H1 (cell line): ENCODE data around the gene ACBD6. TPM values are rescaled to one million over a fixed set of nuclear protein-coding genes. Genes with fewer than 3 reads are reported as not detected.

Source experiments
- CTCF ChIA-PET: fragments of 300-600 bp; sonication (Branson Sonifier 250); formaldehyde crosslinking; loops from one replicate; lab custom pipeline; 2021; ENCODE audit not compliant: partially characterized antibody; lab: Charles Lee
- POLR2A ChIA-PET: fragments of 300-600 bp; sonication (Branson Sonifier 250); formaldehyde crosslinking; loops from one replicate; lab custom pipeline; 2021; ENCODE audit warnings: inconsistent platforms; ENCODE audit not compliant: partially characterized antibody; lab: Charles Lee
- DNase-seq, 2 experiments: peaks; one replicate each; pipeline versions ENCODE4 v3.0.0 to v3.0.0-alpha.2; 2010 to 2022; ENCODE audit warnings: low spot score in 2 of 2, low read depth in 1 of 2, mixed read lengths in 1 of 2
- FAIRE-seq: peaks from 2 replicates; lab custom pipeline; 2011; peaks lifted over from hg19 to GRCh38; lab: Jason Lieb, UNC
- H2AFZ ChIP-seq: 2 replicates; pipeline ENCODE4 v1.8.1; 2012; ENCODE audit warnings: low read length, inconsistent platforms
- H2AK5ac ChIP-seq: 2 replicates; pipeline ENCODE4 v1.6.1; 2013; ENCODE audit warnings: low read depth, low read length
- H2BK120ac ChIP-seq: replicated peaks from 2 replicates; pipeline ENCODE3; 2013; ENCODE audit warnings: low read depth, low read length, inconsistent platforms
- H2BK12ac ChIP-seq: 2 replicates; pipeline ENCODE4 v1.6.1; 2013; ENCODE audit warnings: low read depth, low read length
- H2BK15ac ChIP-seq: 2 replicates; pipeline ENCODE4 v1.6.1; 2013; ENCODE audit warnings: low read length
- H2BK20ac ChIP-seq: 2 replicates; pipeline ENCODE4 v1.6.1; 2013; ENCODE audit warnings: low read length
- H2BK5ac ChIP-seq: 2 replicates; pipeline ENCODE4 v1.6.1; 2013; ENCODE audit warnings: low read depth, low read length
- H3K14ac ChIP-seq: 2 replicates; pipeline ENCODE4 v1.6.1; 2013; ENCODE audit warnings: inconsistent platforms; ENCODE audit not compliant: insufficient read length
- H3K18ac ChIP-seq: 2 replicates; pipeline ENCODE4 v1.6.1; 2013; ENCODE audit warnings: low read length; ENCODE audit errors: extremely low read depth
- H3K23ac ChIP-seq: 2 replicates; pipeline ENCODE4 v1.6.1; 2013; ENCODE audit warnings: inconsistent platforms; ENCODE audit not compliant: insufficient read length
- H3K23me2 ChIP-seq: 2 replicates; pipeline ENCODE4 v1.6.1; 2013; ENCODE audit warnings: low read depth, low read length
- H3K27ac ChIP-seq: 2 replicates; pipeline ENCODE4 v1.6.1; 2011; ENCODE audit warnings: low read depth, low read length, inconsistent platforms
- H3K27me3 ChIP-seq, 4 experiments: replicated peaks in 1 of 4; 1 replicate in 1 of 4; 2 replicates in 3 of 4; pipeline versions ENCODE4 v1.6.1 to v1.8.1; 2011 to 2013; ENCODE audit warnings: low read length in 3 of 4, mild to moderate bottlenecking in 3 of 4, inconsistent platforms in 2 of 4, mixed read lengths in 2 of 4, moderate library complexity in 1 of 4; ENCODE audit not compliant: control insufficient read depth in 3 of 4, insufficient read depth in 3 of 4; ENCODE audit errors: extremely low read depth in 1 of 4
- H3K36me3 ChIP-seq, 4 experiments: 2 replicates each; pipeline versions ENCODE4 v1.6.1 to v1.8.1; 2011 to 2013; ENCODE audit warnings: mild to moderate bottlenecking in 4 of 4, low read length in 3 of 4, moderate library complexity in 2 of 4, control low read depth in 1 of 4, inconsistent platforms in 1 of 4; ENCODE audit not compliant: insufficient read depth in 4 of 4, control insufficient read depth in 2 of 4
- H3K4ac ChIP-seq: replicated peaks from 2 replicates; pipeline ENCODE3; 2013; ENCODE audit warnings: low read length, low read depth, mixed read lengths, inconsistent platforms; ENCODE audit not compliant: insufficient read length
- H3K4me1 ChIP-seq, 4 experiments: replicated peaks in 1 of 4; 1 replicate in 1 of 4; 2 replicates in 3 of 4; pipeline versions ENCODE4 v1.6.1 to v1.8.1; 2011 to 2013; ENCODE audit warnings: low read length in 3 of 4, inconsistent platforms in 2 of 4, mixed read lengths in 1 of 4; ENCODE audit not compliant: insufficient read depth in 4 of 4, control insufficient read depth in 3 of 4
- H3K4me2 ChIP-seq, 2 experiments: 2 replicates each; pipeline versions ENCODE4 v1.6.1 to v1.8.1; 2011 to 2013; ENCODE audit warnings: low read depth in 2 of 2, low read length in 2 of 2, control low read depth in 1 of 2, inconsistent platforms in 1 of 2, mild to moderate bottlenecking in 1 of 2; ENCODE audit not compliant: insufficient read depth in 1 of 2
- H3K4me3 ChIP-seq, 4 experiments: fragments of 200-600, 300-600 bp in 1 of 4; sonication (generic), shearing (Covaris generic), sonication (Bioruptor Twin) in 1 of 4; 2 replicates each; pipeline versions ENCODE4 v1.5.1 to v1.8.1; 2011 to 2016; ENCODE audit warnings: low read length in 4 of 4, low read depth in 3 of 4, control low read depth in 2 of 4, inconsistent platforms in 2 of 4, mild to moderate bottlenecking in 2 of 4, mixed read lengths in 1 of 4, moderate library complexity in 1 of 4; ENCODE audit not compliant: insufficient read depth in 2 of 4; ENCODE audit errors: extremely low read depth in 1 of 4
- H3K56ac ChIP-seq: replicated peaks from 2 replicates; pipeline ENCODE3; 2013; ENCODE audit warnings: low read depth, mild to moderate bottlenecking, mixed read lengths, low read length, inconsistent platforms; ENCODE audit not compliant: insufficient read length
- H3K79me1 ChIP-seq: 2 replicates; pipeline ENCODE4 v1.6.1; 2013; ENCODE audit warnings: low read depth, low read length, control low read depth
- H3K79me2 ChIP-seq, 2 experiments: 2 replicates each; pipeline versions ENCODE4 v1.6.1 to v1.8.1; 2012 to 2013; ENCODE audit warnings: low read length in 2 of 2, mild to moderate bottlenecking in 2 of 2, inconsistent platforms in 1 of 2; ENCODE audit not compliant: insufficient read depth in 2 of 2, control insufficient read depth in 1 of 2
- H3K9ac ChIP-seq, 4 experiments: replicated peaks in 1 of 4; 1 replicate in 1 of 4; 2 replicates in 3 of 4; pipeline versions ENCODE4 v1.6.1 to v1.8.1; 2011 to 2013; ENCODE audit warnings: low read depth in 3 of 4, low read length in 3 of 4, control low read depth in 2 of 4, mild to moderate bottlenecking in 2 of 4, moderate library complexity in 2 of 4, inconsistent platforms in 1 of 4; ENCODE audit errors: extremely low read depth in 1 of 4
- H3K9me3 ChIP-seq, 2 experiments: 2 replicates each; pipeline versions ENCODE4 v1.6.1 to v1.8.1; 2012 to 2013; ENCODE audit warnings: mild to moderate bottlenecking in 2 of 2, moderate library complexity in 2 of 2, control low read depth in 1 of 2, inconsistent platforms in 1 of 2, low read depth in 1 of 2, low read length in 1 of 2, mixed read lengths in 1 of 2; ENCODE audit not compliant: insufficient read depth in 2 of 2
- H4K20me1 ChIP-seq, 2 experiments: replicated peaks in 1 of 2; 2 replicates each; pipeline versions ENCODE3 to v1.8.1; 2011 to 2013; ENCODE audit warnings: inconsistent platforms in 2 of 2, low read length in 2 of 2, mild to moderate bottlenecking in 1 of 2; ENCODE audit not compliant: insufficient read depth in 2 of 2, control insufficient read depth in 1 of 2
- H4K5ac ChIP-seq: 2 replicates; pipeline ENCODE4 v1.6.1; 2013; ENCODE audit warnings: low read length, low read depth, mixed read lengths, inconsistent platforms; ENCODE audit not compliant: insufficient read length
- H4K8ac ChIP-seq: 2 replicates; pipeline ENCODE4 v1.8.0; 2013; ENCODE audit warnings: mild to moderate bottlenecking, moderate library complexity, low read length, inconsistent platforms; ENCODE audit not compliant: insufficient read depth; ENCODE audit errors: extremely low read depth
- H4K91ac ChIP-seq: replicated peaks from 2 replicates; pipeline ENCODE3; 2013; ENCODE audit warnings: low read length, mixed read lengths, inconsistent platforms; ENCODE audit not compliant: insufficient read length
- CHD2 ChIP-seq: IDR thresholded peaks from 2 replicates; pipeline ENCODE4 v1.6.1; 2012; ENCODE audit warnings: low read length, improper control_type of control experiment
- EZH2 ChIP-seq: fragments of 200-600 bp; sonication (generic); IDR thresholded peaks from 2 replicates; pipeline ENCODE4 v1.7.1; 2012; ENCODE audit warnings: low read depth, mild to moderate bottlenecking, moderate library complexity, low read length, inconsistent platforms; ENCODE audit not compliant: severe bottlenecking
- GABPA ChIP-seq: IDR thresholded peaks from 2 replicates; pipeline ENCODE4 v1.6.1; 2011; ENCODE audit warnings: mild to moderate bottlenecking, low read length, moderate library complexity, borderline replicate concordance; ENCODE audit not compliant: insufficient read depth
- JUND ChIP-seq: IDR thresholded peaks from 2 replicates; pipeline ENCODE4 v1.6.1; 2011; ENCODE audit warnings: mild to moderate bottlenecking, improper control_type of control experiment, low read length
- MAFK ChIP-seq: IDR thresholded peaks from 2 replicates; pipeline ENCODE4 v1.6.1; 2012; ENCODE audit warnings: low read depth, mild to moderate bottlenecking, improper control_type of control experiment, low read length
- RXRA ChIP-seq: IDR thresholded peaks from 2 replicates; pipeline ENCODE4 v1.6.1; 2011; ENCODE audit warnings: low read depth, mild to moderate bottlenecking, low read length, moderate library complexity; ENCODE audit not compliant: insufficient read depth
- TAF1 ChIP-seq: IDR thresholded peaks from 2 replicates; pipeline ENCODE4 v1.6.1; 2011; ENCODE audit warnings: mild to moderate bottlenecking, low read depth, low read length
- TEAD4 ChIP-seq: IDR thresholded peaks from 2 replicates; pipeline ENCODE4 v1.6.1; 2012; ENCODE audit warnings: low read depth, low read length, inconsistent platforms, mixed read lengths
- WGBS, 2 experiments: shearing (Covaris generic) in 1 of 2; methylation state at CpG; one replicate each; pipeline versions ENCODE4 v1.1.6 to v1.1.7; 2013 to 2015; ENCODE audit warnings: low lambda C conversion rate in 2 of 2, mixed read lengths in 2 of 2, inconsistent platforms in 1 of 2, low coverage in 1 of 2, missing lambda C conversion rate in 1 of 2; ENCODE audit not compliant: insufficient replicate concordance in 2 of 2, insufficient coverage in 1 of 2, insufficient read length in 1 of 2; ENCODE audit errors: extremely low coverage in 1 of 2, missing lambda C conversion rate in 1 of 2; 5-methylcytosine and 5-hydroxymethylcytosine counted together
- polyA plus RNA-seq, 7 experiments: library from polyadenylated mRNA; depleted of rRNA in 3 of 7; stranded (reverse) in 5 of 7; unstranded in 2 of 7; fragments of >200 nt in 5 of 7; fragments of 200-250 nt in 2 of 7; gene quantifications; 1 replicate in 5 of 7; 2 replicates in 1 of 7; 4 replicates in 1 of 7; pipeline versions ENCODE4 v1.2.1 to v1.2.3, GENCODE V29; 2011 to 2013; ENCODE audit warnings: missing spikeins in 2 of 7, mixed read lengths in 2 of 7
- total RNA-seq: library from RNA; stranded (reverse); fragmentation: NEBNext Ultra II Directional; extraction: Animal tissue kit (Norgen Biotek cat#: 25700); gene quantifications from 2 replicates; pipeline ENCODE4 v1.2.1, GENCODE V29; 2021

Gene ACBD6
- total and polyA plus RNA-seq, 2 of the 8 experiments (the other 6 are each of a cell fraction or from before 2014, with no cell fraction given), result 52.0 to 67.7 TPM

GRCh38 chr1:180295999-180296398 is 206.4 kb downstream of the ACBD6 start:
- Histone ChIP-seq H2BK20ac (no peak overlapping the region), H3K23me2 (no peaks in the 10 kb centered on the region), H4K91ac (no peak overlapping the region), H3K9me3 (no peaks in the 10 kb centered on the region), H2BK15ac (no peak overlapping the region), H3K23ac (no peak overlapping the region), H4K8ac (no peak overlapping the region), H3K18ac (no peak overlapping the region), H2BK5ac (no peak overlapping the region), H3K9ac (no peak overlapping the region), H3K27ac (no peak overlapping the region), H2AK5ac (no peak overlapping the region), H2BK120ac (no peak overlapping the region), H3K4me2 (no peak overlapping the region), H3K36me3 (no peaks in the 10 kb centered on the region), H3K79me2 (no peaks in the 10 kb centered on the region), H3K4me3 (no peak overlapping the region), H3K56ac (no peak overlapping the region), H3K79me1 (no peaks in the 10 kb centered on the region)
- WGBS, 2 experiments, result 92% methylated on average over 1 of the region's 1 CpG; no CpG with 5 or more reads in 1 of the 2 experiments
- FAIRE-seq, result no peak
- ChIA-PET POLR2A (no interaction called here), CTCF (no interaction called here)
- TF ChIP-seq GABPA (no peak), MAFK (no peak), CHD2 (no peak), TEAD4 (no peak), RXRA (no peak), JUND (no peak), TAF1 (no peak), EZH2 (no peak)
- TF ChIP-seq, all 59 proteins: peak for 0
- DNase-seq, result no peak
- Histone ChIP-seq H3K27me3 (no peaks in the 10 kb centered on the region), H4K5ac (no peak overlapping the region), H2BK12ac (no peak overlapping the region), H4K20me1 (no peaks in the 10 kb centered on the region), H3K14ac (no peak overlapping the region), H3K4ac (no peak overlapping the region), H3K4me1 (no peaks in the 10 kb centered on the region), H2AFZ (no peak overlapping the region)
